H1 (cell line): ENCODE measurements around the gene TTC28. TPM values are rescaled to one million over a fixed set of nuclear protein-coding genes. Genes with fewer than 3 reads are reported as not detected.

Experiments
- ATF2 ChIP-seq: IDR thresholded peaks from 2 replicates; pipeline ENCODE4 v1.6.1; 2012; ENCODE audit warnings: low read length, inconsistent platforms
- JUND ChIP-seq: IDR thresholded peaks from 2 replicates; pipeline ENCODE4 v1.6.1; 2011; ENCODE audit warnings: mild to moderate bottlenecking, improper control_type of control experiment, low read length
- PHF8 ChIP-seq: fragments of 200-600 bp; sonication (generic); conservative IDR thresholded peaks from 2 replicates; pipeline ENCODE4 v1.7.1; 2012; ENCODE audit warnings: low read depth, mild to moderate bottlenecking, inconsistent platforms, low read length, moderate library complexity
- POLR2A ChIP-seq, 2 experiments: IDR thresholded peaks; 1 replicate in 1 of 2; 2 replicates in 1 of 2; pipeline ENCODE4 v1.6.1; 2011; ENCODE audit warnings: low read depth in 2 of 2, low read length in 2 of 2, mild to moderate bottlenecking in 2 of 2; ENCODE audit errors: control extremely low read depth in 1 of 2
- polyA plus RNA-seq, 7 experiments: library from polyadenylated mRNA; depleted of rRNA in 3 of 7; stranded (reverse) in 5 of 7; unstranded in 2 of 7; fragments of >200 nt in 5 of 7; fragments of 200-250 nt in 2 of 7; gene quantifications; 1 replicate in 5 of 7; 2 replicates in 1 of 7; 4 replicates in 1 of 7; pipeline versions ENCODE4 v1.2.1 to v1.2.3, GENCODE V29; 2011 to 2013; ENCODE audit warnings: missing spikeins in 2 of 7, mixed read lengths in 2 of 7
- total RNA-seq: library from RNA; stranded (reverse); fragmentation: NEBNext Ultra II Directional; extraction: Animal tissue kit (Norgen Biotek cat#: 25700); gene quantifications from 2 replicates; pipeline ENCODE4 v1.2.1, GENCODE V29; 2021

TTC28 gene
- total and polyA plus RNA-seq, 2 of the 8 experiments (the other 6 are each of a cell fraction or from before 2014, with no cell fraction given) = 2.6 to 12.6 TPM

- TF ChIP-seq POLR2A (IDR thresholded peaks at IDR 0.05; ENCODE audit: control extremely low read depth in 1 of 2, low read depth in 2 of 2, low read length in 2 of 2) = no peak
- no peak for TF ChIP-seq ATF2
- TF ChIP-seq PHF8 = no peak
- no peak for TF ChIP-seq JUND
These were observed 646.8 kb downstream of the TTC28 start (continued) for GRCh38 chr22:28032861-28033260.
